ENCODE data around the gene FASTKD1.
A peak's percentile ranks its signal among the peaks of the same experiment; 100 is the strongest.
"Not testable (repeated sequence)": the region's sequence is repeated elsewhere in the genome, so short reads cannot be mapped to it uniquely, and the experiment has no call there.

FASTKD1 gene

DNA sequence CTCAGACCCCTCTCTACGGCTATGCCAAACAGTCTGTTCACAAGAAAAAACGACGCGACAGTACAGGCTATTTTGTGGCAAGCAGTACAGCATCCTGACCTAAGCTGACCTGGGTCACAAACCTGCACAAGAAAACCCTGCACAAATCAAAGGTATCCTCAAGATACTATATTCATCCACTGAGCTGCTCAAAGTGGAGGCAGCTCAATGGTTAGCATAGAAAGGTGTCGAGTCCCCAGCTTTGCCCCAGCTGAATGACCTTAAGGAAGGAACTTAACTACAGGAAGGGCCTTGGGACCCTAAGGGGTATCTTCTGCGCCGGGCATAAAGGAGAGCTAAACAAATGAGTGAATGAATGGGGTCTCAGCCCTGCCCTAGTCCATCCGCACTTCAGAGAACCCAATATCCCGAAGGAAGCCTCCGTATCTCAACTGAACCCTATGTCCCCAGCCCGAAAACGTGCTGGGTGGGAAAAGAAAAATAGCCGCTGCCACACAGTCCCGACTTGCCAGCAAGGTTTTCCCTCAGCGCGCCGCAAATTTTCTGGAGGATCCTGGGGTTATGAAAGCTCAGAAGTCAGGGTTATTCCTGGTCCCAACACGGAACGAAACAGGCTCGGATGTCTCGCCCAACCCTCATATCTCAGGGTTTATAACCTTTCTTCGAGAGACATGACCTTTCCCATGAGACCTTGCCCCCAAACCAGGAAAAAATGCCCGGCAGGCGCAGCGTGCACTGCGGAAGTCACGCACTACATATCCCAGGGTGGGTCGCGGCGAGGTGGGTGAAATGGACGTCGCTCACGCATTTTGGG is at the start of gene FASTKD1:
Gene FASTKD1 (minus strand): TSS at position 706 of the 814 bp plus-strand sequence. CDS start 1,836 bp downstream, outside the sequence.
- no peak for TF ChIP-seq JUND (IDR thresholded peaks at IDR 0.05; ENCODE audit: low read depth)
- in situ Hi-C loops (cut with HindIII; ENCODE audit: low pct_unique_long_range_greater_than_20kb, low sequenced_read_pairs): no loop called here
- peak; percentile 82 to 87 for DNase-seq (ENCODE audit: low read depth in 1 of 2, low spot score in 1 of 2)

DNA sequence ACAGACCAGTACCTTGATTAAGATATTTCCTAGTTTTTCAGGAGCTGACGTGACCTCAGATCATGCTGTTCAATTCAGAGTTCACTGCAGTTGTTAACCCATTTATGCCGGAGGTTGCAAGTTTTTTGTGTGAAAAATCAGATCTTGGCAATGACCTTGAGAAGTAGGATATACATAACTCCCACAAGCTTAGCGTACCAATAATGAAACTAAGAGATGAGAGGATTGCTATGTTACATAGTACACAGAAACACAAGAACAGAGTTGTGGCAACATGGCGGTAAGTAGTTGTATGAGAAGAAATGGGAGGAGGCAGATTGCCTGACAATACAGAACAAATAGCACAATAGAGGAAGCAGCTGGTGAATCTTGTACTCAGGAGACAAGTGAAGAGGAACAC is 49.6 kb upstream of the FASTKD1 start:
- DNase-seq (ENCODE audit: low read depth in 1 of 2, low spot score in 1 of 2): no peak
- TF ChIP-seq JUND (IDR thresholded peaks at IDR 0.05; ENCODE audit: low read depth): no peak
- in situ Hi-C loops (cut with HindIII; ENCODE audit: low pct_unique_long_range_greater_than_20kb, low sequenced_read_pairs): no loop called here

- DNase-seq (ENCODE audit: low read depth in 1 of 2, low spot score in 1 of 2): no peak
- in situ Hi-C loops (cut with HindIII; ENCODE audit: low pct_unique_long_range_greater_than_20kb, low sequenced_read_pairs): no loop called here
- no peak for TF ChIP-seq JUND (IDR thresholded peaks at IDR 0.05; ENCODE audit: low read depth)
These were observed 46.8 kb upstream of the FASTKD1 start for GRCh38 chr2:169620509-169620908.

- no peak for TF ChIP-seq JUND (IDR thresholded peaks at IDR 0.05; ENCODE audit: low read depth)
- no peak for DNase-seq (ENCODE audit: low read depth in 1 of 2, low spot score in 1 of 2)
- in situ Hi-C loops (cut with HindIII; ENCODE audit: low pct_unique_long_range_greater_than_20kb, low sequenced_read_pairs): no loop called here
These were observed 46.3 kb upstream of the FASTKD1 start for GRCh38 chr2:169619946-169620345.

- in situ Hi-C loops (cut with HindIII; ENCODE audit: low pct_unique_long_range_greater_than_20kb, low sequenced_read_pairs); DNase-seq (ENCODE audit: low read depth in 1 of 2, low spot score in 1 of 2): not testable (repeated sequence)
These were observed 42.3 kb upstream of the FASTKD1 start for GRCh38 chr2:169615982-169616381.

DNA sequence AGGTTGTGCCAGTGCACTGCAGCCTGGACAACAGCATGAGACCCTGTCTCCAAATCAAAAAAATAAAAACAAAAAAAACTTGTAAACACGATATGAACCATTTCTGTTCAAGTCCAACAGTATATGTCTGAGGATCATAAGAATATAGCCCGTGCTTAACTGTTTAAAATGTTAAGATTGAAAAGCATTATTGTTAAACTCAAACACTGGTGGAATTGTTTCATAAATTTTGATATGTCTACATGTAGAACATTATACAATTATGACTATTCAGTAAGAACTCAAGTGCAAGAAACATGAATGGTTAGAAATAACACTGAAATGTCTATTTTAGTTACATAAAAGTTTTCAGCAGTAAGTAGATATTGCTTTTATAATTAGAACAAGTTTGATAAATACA is 40.2 kb upstream of the FASTKD1 start:
- in situ Hi-C loops (cut with HindIII; ENCODE audit: low pct_unique_long_range_greater_than_20kb, low sequenced_read_pairs): no loop called here
- no peak for DNase-seq (ENCODE audit: low read depth in 1 of 2, low spot score in 1 of 2)
- TF ChIP-seq JUND (IDR thresholded peaks at IDR 0.05; ENCODE audit: low read depth): no peak

DNA sequence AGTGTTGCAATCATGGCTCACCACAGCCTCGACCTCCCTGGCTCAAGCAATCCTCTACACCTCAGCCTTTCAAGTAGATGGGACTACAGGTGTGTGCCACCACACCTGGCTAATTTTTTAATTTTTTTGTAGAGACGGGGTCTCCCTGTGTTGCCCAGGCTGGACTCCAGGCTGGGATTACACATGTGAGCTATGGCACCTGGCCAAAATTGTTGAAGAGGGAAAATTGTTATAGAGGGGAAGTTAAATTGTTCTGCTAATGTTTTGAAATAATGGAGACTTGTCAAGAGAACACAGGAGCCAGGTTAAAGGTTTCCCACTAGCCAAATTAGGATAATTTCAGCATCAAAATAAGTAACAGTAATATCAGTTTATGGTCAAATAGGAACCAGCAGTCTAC is 35.6 kb upstream of the FASTKD1 start:
- no peak for DNase-seq (ENCODE audit: low read depth in 1 of 2, low spot score in 1 of 2)
- in situ Hi-C loops (cut with HindIII; ENCODE audit: low pct_unique_long_range_greater_than_20kb, low sequenced_read_pairs): no loop called here
- TF ChIP-seq JUND (IDR thresholded peaks at IDR 0.05; ENCODE audit: low read depth): no peak

DNA sequence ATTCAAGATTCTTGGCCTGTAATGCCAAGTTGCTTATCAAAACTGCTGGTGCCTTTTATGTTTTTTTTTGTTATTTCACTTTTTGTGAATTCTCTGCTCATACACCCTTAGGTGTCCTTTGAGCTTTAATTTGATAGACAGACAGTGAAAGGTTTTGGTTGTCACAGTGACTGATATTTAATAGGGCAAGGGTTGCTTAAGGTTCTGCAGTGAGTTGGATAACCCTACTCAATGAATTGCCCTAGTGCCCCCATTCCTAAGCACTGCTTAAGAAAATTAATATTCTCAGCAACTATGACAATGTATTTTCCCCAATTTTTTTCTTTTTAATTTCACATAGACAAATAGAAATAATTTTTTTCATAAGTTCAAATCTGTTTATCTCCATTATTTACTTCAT is 25.9 kb upstream of the FASTKD1 start:
- TF ChIP-seq JUND (IDR thresholded peaks at IDR 0.05; ENCODE audit: low read depth): no peak
- in situ Hi-C loops (cut with HindIII; ENCODE audit: low pct_unique_long_range_greater_than_20kb, low sequenced_read_pairs): no loop called here
- no peak for DNase-seq (ENCODE audit: low read depth in 1 of 2, low spot score in 1 of 2)

DNA sequence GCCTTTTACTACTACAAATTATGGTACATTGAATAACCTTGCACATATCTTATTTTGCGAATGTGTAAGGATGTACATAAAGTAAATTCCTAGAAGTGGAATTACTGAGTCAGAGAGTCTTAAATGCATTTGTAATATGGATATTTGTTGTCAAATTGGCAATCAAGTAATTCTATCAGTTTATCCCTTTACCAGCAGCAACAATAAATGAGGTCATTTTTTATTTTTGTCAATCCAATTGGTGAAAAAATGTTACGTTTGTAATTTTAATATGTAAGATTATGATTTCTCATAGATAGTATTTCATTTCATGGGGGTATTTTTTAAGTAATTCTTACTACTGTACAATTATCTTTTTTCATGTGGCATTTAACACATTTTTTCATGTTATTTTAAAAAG is 25.3 kb upstream of the FASTKD1 start:
- no peak for TF ChIP-seq JUND (IDR thresholded peaks at IDR 0.05; ENCODE audit: low read depth)
- no peak for DNase-seq (ENCODE audit: low read depth in 1 of 2, low spot score in 1 of 2)
- in situ Hi-C loops (cut with HindIII; ENCODE audit: low pct_unique_long_range_greater_than_20kb, low sequenced_read_pairs): no loop called here

DNA sequence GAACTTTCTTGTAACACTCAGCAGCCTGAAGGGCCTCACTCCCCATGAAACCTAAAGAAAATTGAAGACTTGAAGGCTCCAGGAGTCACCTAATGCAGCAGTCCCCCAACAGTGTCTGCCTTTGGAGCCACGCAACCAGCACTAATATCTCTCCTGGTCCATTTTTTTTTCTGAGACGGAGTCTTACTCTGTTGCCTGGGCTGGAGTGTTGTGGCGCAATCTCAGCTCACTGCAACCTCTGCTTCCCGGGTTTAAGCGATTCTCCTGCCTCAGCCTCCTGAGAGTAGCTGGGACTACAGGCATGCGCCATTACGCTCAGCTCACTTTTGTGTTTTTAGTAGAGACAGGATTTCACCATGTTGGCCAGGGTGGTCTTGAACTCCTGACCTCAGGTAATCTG is 22.9 kb upstream of the FASTKD1 start:
- in situ Hi-C loops (cut with HindIII; ENCODE audit: low pct_unique_long_range_greater_than_20kb, low sequenced_read_pairs); DNase-seq (ENCODE audit: low read depth in 1 of 2, low spot score in 1 of 2): not testable (repeated sequence)

DNA sequence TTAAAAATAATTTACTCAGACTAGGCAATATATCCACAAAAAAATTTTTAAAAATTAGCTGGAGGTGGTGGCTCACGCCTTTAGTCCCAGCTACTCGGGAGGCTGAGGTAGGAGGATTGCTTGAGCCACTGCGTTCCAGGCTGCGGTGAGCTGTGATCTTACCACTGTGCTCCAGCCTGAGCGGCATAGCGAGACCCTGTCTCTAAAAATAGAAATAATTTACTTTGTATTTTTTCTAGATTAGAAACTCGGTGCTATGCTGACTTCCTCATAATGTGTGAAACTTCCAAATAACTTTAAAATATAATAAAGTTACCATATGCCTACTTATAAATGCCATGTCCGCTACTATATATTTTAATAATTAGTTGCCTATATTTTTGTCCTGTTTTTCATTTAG is 17.1 kb upstream of the FASTKD1 start:
- TF ChIP-seq JUND (IDR thresholded peaks at IDR 0.05; ENCODE audit: low read depth): no peak
- in situ Hi-C loops (cut with HindIII; ENCODE audit: low pct_unique_long_range_greater_than_20kb, low sequenced_read_pairs): no loop called here
- DNase-seq (ENCODE audit: low read depth in 1 of 2, low spot score in 1 of 2): no peak

- no peak for TF ChIP-seq JUND (IDR thresholded peaks at IDR 0.05; ENCODE audit: low read depth)
- in situ Hi-C loops (cut with HindIII; ENCODE audit: low pct_unique_long_range_greater_than_20kb, low sequenced_read_pairs): no loop called here
- no peak for DNase-seq (ENCODE audit: low read depth in 1 of 2, low spot score in 1 of 2)
These were observed 12.0 kb upstream of the FASTKD1 start for GRCh38 chr2:169585673-169586072.

DNA sequence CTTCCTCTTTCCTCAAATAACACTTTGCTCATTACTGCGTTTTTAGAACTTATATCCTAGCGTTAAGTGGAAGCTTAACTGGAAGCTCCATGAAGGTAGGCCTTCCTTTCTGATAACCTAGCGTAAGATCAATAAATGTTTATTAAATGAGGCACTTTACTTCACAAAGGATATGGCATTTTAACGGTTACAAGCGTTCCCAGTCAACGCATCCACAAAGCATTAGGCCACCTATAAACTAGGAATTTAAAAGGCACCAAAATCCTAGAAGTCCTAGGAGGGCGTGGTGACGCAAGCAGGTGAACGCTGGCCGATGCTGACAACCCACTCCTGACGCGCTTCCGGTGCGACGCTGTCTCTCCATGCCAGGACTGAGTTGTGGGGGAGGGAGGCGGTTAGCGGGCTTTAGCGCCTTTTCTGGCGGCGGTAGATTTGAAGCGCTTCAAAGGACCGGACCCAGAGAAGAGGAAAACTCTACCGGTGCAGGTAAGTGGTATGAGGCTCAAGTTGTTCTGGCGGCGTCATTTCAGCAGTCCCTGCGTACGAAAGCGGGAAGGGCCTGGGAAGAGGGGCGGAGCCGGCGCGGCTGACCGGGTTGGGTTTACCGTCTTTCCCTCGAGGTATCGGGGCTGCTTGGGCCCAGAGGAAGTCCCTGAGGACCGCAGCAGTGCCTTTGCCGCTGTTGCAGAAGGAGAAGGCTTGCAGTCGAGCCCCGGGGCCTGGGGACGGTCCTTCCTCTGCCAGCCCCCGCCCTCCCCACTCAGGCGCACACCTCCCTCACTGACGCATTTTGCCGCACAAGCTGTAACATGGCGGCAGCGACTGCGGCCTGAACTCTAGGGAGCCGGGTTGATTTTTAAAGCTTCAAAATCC is 10.6 kb upstream of the FASTKD1 start, which contains the start of gene PPIG:
Gene PPIG (plus strand): TSS at position 347 of the 873 bp plus-strand sequence. CDS start 19,691 bp downstream, outside the sequence.
- DNase-seq (ENCODE audit: low read depth in 1 of 2, low spot score in 1 of 2): peak; percentile 66 to 92
- in situ Hi-C loops (cut with HindIII; ENCODE audit: low pct_unique_long_range_greater_than_20kb, low sequenced_read_pairs): no loop called here
- no peak for TF ChIP-seq JUND (IDR thresholded peaks at IDR 0.05; ENCODE audit: low read depth)
